B cell (primary cell): ENCODE results near the gene PLXNA1.
A peak's percentile ranks its signal among the peaks of the same experiment; 100 is the strongest.

Experiments
- EZH2 ChIP-seq: IDR thresholded peaks from 2 replicates; pipeline ENCODE4 v1.6.1; 2012; ENCODE audit warnings: borderline replicate concordance, low read depth, mild to moderate bottlenecking, moderate library complexity, low read length; ENCODE audit not compliant: insufficient read depth, poor library complexity, severe bottlenecking
- TF ChIP-seq, protein P1 (sequence below): fragments of 200-600 bp; IDR thresholded peaks from one replicate; pipeline ENCODE4 v1.8.0; 2022; ENCODE audit warnings: antibody characterized with exemption, mild to moderate bottlenecking

DNA sequence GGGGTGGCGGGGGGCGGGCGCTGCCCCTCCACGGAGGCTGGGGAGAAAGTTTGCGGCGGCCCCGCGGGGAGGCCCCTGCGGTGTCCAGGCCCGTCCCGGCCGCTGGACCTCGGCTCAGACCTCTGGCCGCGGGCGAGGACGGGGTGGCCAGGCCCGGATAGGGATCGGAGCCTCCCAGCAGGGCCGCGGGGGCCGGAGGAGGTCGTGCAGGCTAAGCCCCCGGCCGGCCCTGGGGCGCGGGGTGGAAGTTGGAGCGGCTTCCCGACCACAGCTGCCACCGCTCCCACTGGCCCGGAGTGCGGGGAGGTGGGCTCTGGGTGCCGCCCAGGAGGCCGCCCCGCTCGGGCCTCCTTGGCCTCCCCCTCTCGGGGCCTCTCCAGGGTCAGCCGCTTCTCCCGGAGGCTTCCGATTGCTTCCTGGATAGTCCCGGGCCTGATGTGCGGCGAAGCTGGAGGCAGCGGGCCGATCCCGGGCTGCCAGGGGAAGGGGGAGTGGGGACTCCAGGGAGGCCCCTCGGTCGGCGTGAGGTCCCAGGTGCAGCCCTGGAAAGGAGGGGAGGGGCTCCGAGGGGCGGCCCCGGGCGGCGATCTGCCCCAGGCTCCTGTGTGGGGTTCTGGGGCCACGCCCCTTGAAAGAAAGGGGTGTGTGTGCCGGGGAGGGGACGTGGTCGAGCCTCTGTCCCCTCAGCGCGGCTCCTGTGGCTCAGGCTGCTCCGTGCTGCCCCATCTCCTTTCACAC, 907 bp downstream of the PLXNA1 start:
- TF ChIP-seq, protein P1, sequence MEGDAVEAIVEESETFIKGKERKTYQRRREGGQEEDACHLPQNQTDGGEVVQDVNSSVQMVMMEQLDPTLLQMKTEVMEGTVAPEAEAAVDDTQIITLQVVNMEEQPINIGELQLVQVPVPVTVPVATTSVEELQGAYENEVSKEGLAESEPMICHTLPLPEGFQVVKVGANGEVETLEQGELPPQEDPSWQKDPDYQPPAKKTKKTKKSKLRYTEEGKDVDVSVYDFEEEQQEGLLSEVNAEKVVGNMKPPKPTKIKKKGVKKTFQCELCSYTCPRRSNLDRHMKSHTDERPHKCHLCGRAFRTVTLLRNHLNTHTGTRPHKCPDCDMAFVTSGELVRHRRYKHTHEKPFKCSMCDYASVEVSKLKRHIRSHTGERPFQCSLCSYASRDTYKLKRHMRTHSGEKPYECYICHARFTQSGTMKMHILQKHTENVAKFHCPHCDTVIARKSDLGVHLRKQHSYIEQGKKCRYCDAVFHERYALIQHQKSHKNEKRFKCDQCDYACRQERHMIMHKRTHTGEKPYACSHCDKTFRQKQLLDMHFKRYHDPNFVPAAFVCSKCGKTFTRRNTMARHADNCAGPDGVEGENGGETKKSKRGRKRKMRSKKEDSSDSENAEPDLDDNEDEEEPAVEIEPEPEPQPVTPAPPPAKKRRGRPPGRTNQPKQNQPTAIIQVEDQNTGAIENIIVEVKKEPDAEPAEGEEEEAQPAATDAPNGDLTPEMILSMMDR = no peak
- TF ChIP-seq EZH2 = peak; percentile 85
